Parathyroid adenoma (tissue), 2 donors: ENCODE results near the gene AHNAK2.
"Not testable (repeated sequence)": the region's sequence is repeated elsewhere in the genome, so short reads cannot be mapped to it uniquely, and the experiment has no call there.

Source experiments
- H2AFZ ChIP-seq: fragments of 300-600 bp; sonication (generic); one replicate; pipeline ENCODE4 v1.7.0; 2017; ENCODE audit warnings: antibody characterized with exemption, mild to moderate bottlenecking
- H3K27ac ChIP-seq: fragments of 300-600 bp; sonication (generic); one replicate; pipeline ENCODE4 v1.7.0; 2017
- H3K27me3 ChIP-seq: fragments of 300-600 bp; sonication (generic); one replicate; pipeline ENCODE4 v1.7.0; 2017; ENCODE audit warnings: low read length; ENCODE audit not compliant: control insufficient read depth, insufficient read depth
- H3K36me3 ChIP-seq: fragments of 300-600 bp; sonication (generic); one replicate; pipeline ENCODE4 v1.7.0; 2017; ENCODE audit warnings: low read length; ENCODE audit not compliant: control insufficient read depth, insufficient read depth
- H3K4me1 ChIP-seq: fragments of 300-600 bp; sonication (generic); one replicate; pipeline ENCODE4 v1.7.0; 2017; ENCODE audit warnings: control low read depth
- H3K4me2 ChIP-seq: fragments of 300-600 bp; sonication (generic); one replicate; pipeline ENCODE4 v1.7.0; 2017; ENCODE audit warnings: low read length
- H3K4me3 ChIP-seq: fragments of 300-600 bp; sonication (generic); one replicate; pipeline ENCODE4 v1.7.0; 2017; ENCODE audit warnings: low read depth, low read length
- H3K79me2 ChIP-seq: fragments of 300-600 bp; sonication (generic); one replicate; pipeline ENCODE4 v1.7.0; 2017; ENCODE audit warnings: control low read depth
- H3K9ac ChIP-seq: fragments of 300-600 bp; sonication (generic); one replicate; pipeline ENCODE4 v1.7.0; 2017; ENCODE audit warnings: mild to moderate bottlenecking
- H3K9me3 ChIP-seq: fragments of 300-600 bp; sonication (generic); one replicate; pipeline ENCODE4 v1.7.0; 2017; ENCODE audit warnings: low read length; ENCODE audit not compliant: control insufficient read depth
- TF ChIP-seq, protein P1 (sequence below): fragments of 300-600 bp; sonication (generic); IDR thresholded peaks from one replicate; pipeline ENCODE4 v1.7.0; 2017; ENCODE audit warnings: antibody characterized with exemption, mild to moderate bottlenecking
- donor health status: primary hyperparathyroidism.

The AHNAK2 gene

GRCh38 chr14:104948736-104949031, 29.5 kb downstream of the AHNAK2 start:
- H3K36me3 ChIP-seq: no peaks in the 10 kb centered on the region
- no peak overlapping the region for H3K9ac ChIP-seq
- H3K4me2 ChIP-seq: no peak overlapping the region

DNA sequence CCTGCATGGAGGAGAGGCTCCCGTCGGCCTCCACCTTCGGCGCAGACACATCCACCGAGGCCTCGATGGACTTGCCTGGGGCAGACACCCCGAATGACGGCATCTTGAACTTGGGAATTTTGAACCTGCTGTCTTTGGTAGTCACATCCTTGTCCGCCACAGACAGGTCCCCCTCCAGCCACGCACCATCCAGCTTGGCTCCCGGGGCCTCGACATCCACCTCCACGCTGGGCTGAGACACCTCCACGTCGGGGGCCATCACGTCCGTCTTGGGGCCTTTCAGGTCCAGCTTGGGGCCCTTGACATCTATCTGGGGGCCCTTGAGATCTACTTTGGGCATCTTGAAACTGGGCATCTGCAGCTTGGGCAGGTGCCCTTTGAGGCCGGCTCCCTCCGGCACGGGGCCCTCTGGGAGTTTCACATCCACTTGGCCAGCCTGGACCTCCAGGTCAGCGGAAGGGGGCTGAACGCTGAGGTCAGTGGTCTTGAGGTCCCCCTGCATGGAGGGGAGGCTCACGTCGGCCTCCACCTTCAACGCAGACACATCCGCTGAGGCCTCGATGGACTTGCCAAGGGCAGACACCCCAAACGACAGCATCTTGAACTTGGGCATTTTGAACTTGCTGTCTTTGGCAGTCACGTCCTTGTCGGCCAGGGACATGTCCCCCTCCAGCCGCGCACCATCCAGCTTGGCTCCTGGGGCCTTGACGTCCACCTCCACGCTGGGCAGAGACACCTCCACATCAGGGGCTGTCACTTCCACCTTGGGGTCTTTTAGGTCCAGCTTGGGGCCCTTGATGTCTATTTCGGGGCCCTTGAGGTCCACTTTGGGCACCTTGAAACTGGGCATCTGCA, 30.1 kb downstream of the AHNAK2 start:
- not testable (repeated sequence) for H2AFZ ChIP-seq, H3K9me3 ChIP-seq, H3K79me2 ChIP-seq, H3K9ac ChIP-seq, H3K4me1 ChIP-seq, H3K36me3 ChIP-seq, H3K4me3 ChIP-seq, H3K27me3 ChIP-seq, H3K27ac ChIP-seq, H3K4me2 ChIP-seq

More at GRCh38 chr14:104948736-104949031, 29.5 kb downstream of the AHNAK2 start:
- no peaks in the 10 kb centered on the region for H3K27me3 ChIP-seq
- H3K9me3 ChIP-seq: no peaks in the 10 kb centered on the region
- H3K79me2 ChIP-seq: no peaks in the 10 kb centered on the region
- no peak overlapping the region for H2AFZ ChIP-seq
- no peak overlapping the region for H3K27ac ChIP-seq
- no peaks in the 10 kb centered on the region for H3K4me1 ChIP-seq
- TF ChIP-seq, protein P1, sequence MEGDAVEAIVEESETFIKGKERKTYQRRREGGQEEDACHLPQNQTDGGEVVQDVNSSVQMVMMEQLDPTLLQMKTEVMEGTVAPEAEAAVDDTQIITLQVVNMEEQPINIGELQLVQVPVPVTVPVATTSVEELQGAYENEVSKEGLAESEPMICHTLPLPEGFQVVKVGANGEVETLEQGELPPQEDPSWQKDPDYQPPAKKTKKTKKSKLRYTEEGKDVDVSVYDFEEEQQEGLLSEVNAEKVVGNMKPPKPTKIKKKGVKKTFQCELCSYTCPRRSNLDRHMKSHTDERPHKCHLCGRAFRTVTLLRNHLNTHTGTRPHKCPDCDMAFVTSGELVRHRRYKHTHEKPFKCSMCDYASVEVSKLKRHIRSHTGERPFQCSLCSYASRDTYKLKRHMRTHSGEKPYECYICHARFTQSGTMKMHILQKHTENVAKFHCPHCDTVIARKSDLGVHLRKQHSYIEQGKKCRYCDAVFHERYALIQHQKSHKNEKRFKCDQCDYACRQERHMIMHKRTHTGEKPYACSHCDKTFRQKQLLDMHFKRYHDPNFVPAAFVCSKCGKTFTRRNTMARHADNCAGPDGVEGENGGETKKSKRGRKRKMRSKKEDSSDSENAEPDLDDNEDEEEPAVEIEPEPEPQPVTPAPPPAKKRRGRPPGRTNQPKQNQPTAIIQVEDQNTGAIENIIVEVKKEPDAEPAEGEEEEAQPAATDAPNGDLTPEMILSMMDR: no peak
- H3K4me3 ChIP-seq: no peak overlapping the region

- H3K4me1 ChIP-seq, H3K9me3 ChIP-seq, H3K27ac ChIP-seq, H3K4me3 ChIP-seq, H2AFZ ChIP-seq, H3K79me2 ChIP-seq, H3K4me2 ChIP-seq, H3K36me3 ChIP-seq, H3K27me3 ChIP-seq, H3K9ac ChIP-seq: not testable (repeated sequence)
These were observed 31.0 kb downstream of the AHNAK2 start for GRCh38 chr14:104947201-104947600.

GRCh38 chr14:104945986-104946965, 31.9 kb downstream of the AHNAK2 start:
- H2AFZ ChIP-seq, H3K9ac ChIP-seq, H3K27me3 ChIP-seq, H3K4me2 ChIP-seq, H3K36me3 ChIP-seq, H3K9me3 ChIP-seq, H3K4me1 ChIP-seq, H3K27ac ChIP-seq, H3K79me2 ChIP-seq, H3K4me3 ChIP-seq: not testable (repeated sequence)

DNA sequence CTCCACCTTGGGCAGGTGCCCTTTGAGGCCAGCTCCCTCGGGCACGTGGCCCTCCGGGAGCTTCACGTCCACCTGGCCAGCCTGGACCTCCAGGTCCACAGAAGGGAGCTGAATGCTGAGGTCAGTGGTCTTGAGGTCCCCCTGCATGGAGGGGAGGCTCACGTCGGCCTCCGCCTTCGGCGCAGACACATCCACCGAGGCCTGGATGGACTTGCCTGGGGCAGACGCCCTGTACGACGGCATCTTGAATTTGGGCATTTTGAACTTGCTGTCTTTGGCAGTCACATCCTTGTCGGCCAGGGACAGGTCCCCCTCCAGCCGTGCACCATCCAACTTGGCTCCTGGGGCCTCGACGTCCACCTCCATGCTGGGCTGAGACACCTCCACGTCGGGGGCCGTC, 32.9 kb downstream of the AHNAK2 start:
- H3K27me3 ChIP-seq, H2AFZ ChIP-seq, H3K9me3 ChIP-seq, H3K9ac ChIP-seq, H3K4me1 ChIP-seq, H3K79me2 ChIP-seq, H3K27ac ChIP-seq, H3K4me2 ChIP-seq, H3K4me3 ChIP-seq, H3K36me3 ChIP-seq: not testable (repeated sequence)

DNA sequence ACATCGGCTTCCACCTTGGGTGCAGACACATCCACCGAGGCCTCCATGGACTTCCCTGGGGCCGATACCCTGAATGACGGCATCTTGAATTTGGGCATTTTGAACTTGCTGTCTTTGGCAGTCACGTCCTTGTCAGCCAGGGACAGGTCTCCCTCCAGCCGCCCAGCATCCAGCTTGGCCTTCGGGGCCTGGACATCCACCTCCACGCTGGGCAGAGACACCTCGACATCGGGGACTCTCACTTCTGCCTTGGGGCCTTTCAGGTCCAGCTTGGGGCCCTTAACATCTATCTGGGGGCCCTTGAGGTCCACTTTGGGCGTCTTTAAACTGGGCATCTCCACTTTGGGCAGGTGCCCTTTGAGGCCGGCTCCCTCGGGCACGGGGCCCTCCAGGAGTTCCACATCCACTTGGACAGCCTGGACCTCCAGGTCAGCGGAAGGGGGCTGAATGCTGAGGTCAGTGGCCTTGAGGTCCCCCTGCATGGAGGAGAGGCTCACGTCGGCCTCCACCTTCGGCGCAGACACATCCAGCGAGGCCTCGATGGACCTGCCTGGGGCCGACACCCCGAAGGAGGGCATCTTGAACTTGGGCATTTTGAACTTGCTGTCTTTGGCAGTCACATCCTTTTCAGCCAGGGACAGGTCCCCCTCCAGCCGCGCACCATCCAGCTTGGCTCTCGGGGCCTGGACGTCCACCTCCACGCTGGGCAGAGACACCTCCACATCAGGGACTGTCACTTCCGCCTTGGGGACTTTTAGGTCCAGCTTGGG, 33.6 kb downstream of the AHNAK2 start:
- not testable (repeated sequence) for H3K27ac ChIP-seq, H3K9me3 ChIP-seq, H3K4me2 ChIP-seq, H3K9ac ChIP-seq, H3K27me3 ChIP-seq, H3K4me1 ChIP-seq, H2AFZ ChIP-seq, H3K36me3 ChIP-seq, H3K4me3 ChIP-seq, H3K79me2 ChIP-seq

DNA sequence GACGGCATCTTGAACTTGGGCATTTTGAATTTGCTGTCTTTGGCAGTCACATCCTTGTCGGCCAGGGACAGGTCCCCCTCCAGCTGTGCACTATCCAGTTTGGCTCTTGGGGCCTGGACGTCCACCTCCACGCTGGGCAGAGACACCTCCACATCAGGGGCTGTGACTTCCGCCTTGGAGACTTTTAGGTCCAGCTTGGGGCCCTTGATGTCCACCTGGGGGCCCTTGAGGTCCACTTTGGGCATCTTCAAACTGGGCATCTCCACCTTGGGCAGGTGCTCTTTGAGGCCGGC, 34.2 kb downstream of the AHNAK2 start:
- not testable (repeated sequence) for H3K4me3 ChIP-seq, H3K27ac ChIP-seq, H3K36me3 ChIP-seq, H3K4me1 ChIP-seq, H3K4me2 ChIP-seq, H2AFZ ChIP-seq, H3K27me3 ChIP-seq, H3K79me2 ChIP-seq, H3K9ac ChIP-seq, H3K9me3 ChIP-seq

- H3K27ac ChIP-seq, H3K4me1 ChIP-seq, H3K27me3 ChIP-seq, H3K4me3 ChIP-seq, H3K9ac ChIP-seq, H3K79me2 ChIP-seq, H2AFZ ChIP-seq, H3K4me2 ChIP-seq, H3K36me3 ChIP-seq, H3K9me3 ChIP-seq: not testable (repeated sequence)
These were observed 34.8 kb downstream of the AHNAK2 start for GRCh38 chr14:104943216-104944015.
